Chondrocyte (in vitro differentiated cells): ENCODE data around the gene TOP2B. TPM values are rescaled to one million over a fixed set of nuclear protein-coding genes. Genes with fewer than 3 reads are reported as not detected.

ENCODE experiments used
- DNase-seq: peaks from one replicate; pipeline ENCODE4 v3.0.0; 2021; ENCODE audit warnings: mixed read lengths, low spot score
- H3K27ac Mint-ChIP-seq: one replicate; pipeline ENCODE4 v1.8.0; 2021; ENCODE audit warnings: mild to moderate bottlenecking, moderate library complexity, mixed read lengths; ENCODE audit not compliant: unreplicated experiment
- H3K27me3 Mint-ChIP-seq: 2 replicates; pipeline ENCODE4 v1.8.0; 2021; ENCODE audit warnings: low read depth, mixed read lengths
- H3K36me3 Mint-ChIP-seq: 2 replicates; pipeline ENCODE4 v1.8.0; 2021; ENCODE audit warnings: low read depth, mixed read lengths
- H3K4me1 Mint-ChIP-seq: 2 replicates; pipeline ENCODE4 v1.8.0; 2021; ENCODE audit warnings: low read depth, mild to moderate bottlenecking, mixed read lengths
- H3K4me3 Mint-ChIP-seq: one replicate; pipeline ENCODE4 v1.8.0; 2021; ENCODE audit warnings: mild to moderate bottlenecking, moderate library complexity, mixed read lengths; ENCODE audit not compliant: unreplicated experiment
- H3K9me3 Mint-ChIP-seq: 2 replicates; pipeline ENCODE4 v1.8.0; 2021; ENCODE audit warnings: low read depth, mixed read lengths
- total RNA-seq: library from RNA; stranded (reverse); gene quantifications from 3 replicates; pipeline ENCODE4 v1.2.1, GENCODE V29; 2021
- TF ChIP-seq, protein P1 (sequence below): fragments of 200-600 bp; sonication (generic); IDR thresholded peaks from 2 replicates; pipeline ENCODE4 v1.5.0; 2021; ENCODE audit warnings: antibody characterized with exemption, mild to moderate bottlenecking, moderate library complexity

TOP2B gene
- total RNA-seq, 1 donor from 2014 or later: 80.9 TPM

DNA sequence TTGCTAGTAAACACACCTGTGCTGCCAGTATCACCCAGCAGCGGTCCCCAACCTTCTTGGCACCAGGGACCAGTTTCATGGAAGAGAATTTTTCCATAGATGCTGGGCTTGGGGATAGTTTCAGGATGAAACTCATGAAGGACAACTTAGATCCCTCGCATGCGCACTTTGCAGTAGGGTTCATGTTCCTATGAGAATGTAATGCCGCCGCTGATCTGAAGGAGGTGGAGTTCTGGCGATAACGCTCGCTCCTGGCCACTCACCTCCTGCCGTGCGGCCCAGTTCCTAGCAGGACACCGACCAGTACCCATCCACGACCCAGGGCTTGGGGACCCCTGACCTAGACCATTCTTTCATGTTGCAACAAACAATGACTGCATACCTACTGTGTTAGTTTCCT lies 89.7 kb downstream of the TOP2B start:
- H3K4me1 Mint-ChIP-seq: peaks cover 41% of the 10 kb centered on the region
- no peak overlapping the region for H3K4me3 Mint-ChIP-seq
- peaks cover 1% of the 10 kb centered on the region for H3K36me3 Mint-ChIP-seq
- DNase-seq: no peak
- H3K27me3 Mint-ChIP-seq: no peaks in the 10 kb centered on the region
- TF ChIP-seq, protein P1, sequence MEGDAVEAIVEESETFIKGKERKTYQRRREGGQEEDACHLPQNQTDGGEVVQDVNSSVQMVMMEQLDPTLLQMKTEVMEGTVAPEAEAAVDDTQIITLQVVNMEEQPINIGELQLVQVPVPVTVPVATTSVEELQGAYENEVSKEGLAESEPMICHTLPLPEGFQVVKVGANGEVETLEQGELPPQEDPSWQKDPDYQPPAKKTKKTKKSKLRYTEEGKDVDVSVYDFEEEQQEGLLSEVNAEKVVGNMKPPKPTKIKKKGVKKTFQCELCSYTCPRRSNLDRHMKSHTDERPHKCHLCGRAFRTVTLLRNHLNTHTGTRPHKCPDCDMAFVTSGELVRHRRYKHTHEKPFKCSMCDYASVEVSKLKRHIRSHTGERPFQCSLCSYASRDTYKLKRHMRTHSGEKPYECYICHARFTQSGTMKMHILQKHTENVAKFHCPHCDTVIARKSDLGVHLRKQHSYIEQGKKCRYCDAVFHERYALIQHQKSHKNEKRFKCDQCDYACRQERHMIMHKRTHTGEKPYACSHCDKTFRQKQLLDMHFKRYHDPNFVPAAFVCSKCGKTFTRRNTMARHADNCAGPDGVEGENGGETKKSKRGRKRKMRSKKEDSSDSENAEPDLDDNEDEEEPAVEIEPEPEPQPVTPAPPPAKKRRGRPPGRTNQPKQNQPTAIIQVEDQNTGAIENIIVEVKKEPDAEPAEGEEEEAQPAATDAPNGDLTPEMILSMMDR: no peak
- no peaks in the 10 kb centered on the region for H3K9me3 Mint-ChIP-seq
- H3K27ac Mint-ChIP-seq: no peak overlapping the region

DNA sequence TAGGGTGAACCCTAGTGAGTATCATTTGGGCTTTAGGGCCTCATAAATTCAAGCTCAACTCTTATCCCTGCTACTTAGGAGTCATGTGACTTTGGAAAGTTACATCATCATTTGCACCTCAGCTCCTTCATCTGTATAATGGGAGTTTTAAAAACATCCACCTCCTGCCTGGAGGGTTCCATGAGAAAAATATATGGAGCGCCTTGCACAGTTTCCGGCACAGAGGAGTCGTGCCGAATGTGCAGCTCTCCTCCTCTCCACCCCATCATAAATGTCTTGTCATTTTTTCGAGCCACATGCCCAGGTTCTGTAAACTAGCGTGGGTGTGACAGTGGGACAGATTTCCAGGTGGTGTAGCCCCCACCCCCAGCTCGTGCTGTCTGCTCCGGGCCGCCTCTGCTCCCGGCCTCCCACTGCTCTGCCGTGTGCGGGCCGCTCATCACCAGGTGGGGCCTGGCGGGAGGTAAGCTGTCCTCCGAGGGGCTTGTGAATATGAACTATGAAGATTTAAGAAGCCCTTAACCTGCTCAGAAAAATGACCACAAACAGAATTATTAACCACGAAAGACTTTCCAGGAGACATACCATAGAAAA lies 90.4 kb downstream of the TOP2B start:
- Mint-ChIP-seq H3K4me1 (peaks cover 48% of the 10 kb centered on the region), H3K27me3 (no peaks in the 10 kb centered on the region), H3K27ac (peak overlapping the region; percentile 60), H3K9me3 (no peaks in the 10 kb centered on the region), H3K36me3 (peaks cover 1% of the 10 kb centered on the region), H3K4me3 (no peak overlapping the region)
- DNase-seq: no peak
- TF ChIP-seq, protein P1: no peak

DNA sequence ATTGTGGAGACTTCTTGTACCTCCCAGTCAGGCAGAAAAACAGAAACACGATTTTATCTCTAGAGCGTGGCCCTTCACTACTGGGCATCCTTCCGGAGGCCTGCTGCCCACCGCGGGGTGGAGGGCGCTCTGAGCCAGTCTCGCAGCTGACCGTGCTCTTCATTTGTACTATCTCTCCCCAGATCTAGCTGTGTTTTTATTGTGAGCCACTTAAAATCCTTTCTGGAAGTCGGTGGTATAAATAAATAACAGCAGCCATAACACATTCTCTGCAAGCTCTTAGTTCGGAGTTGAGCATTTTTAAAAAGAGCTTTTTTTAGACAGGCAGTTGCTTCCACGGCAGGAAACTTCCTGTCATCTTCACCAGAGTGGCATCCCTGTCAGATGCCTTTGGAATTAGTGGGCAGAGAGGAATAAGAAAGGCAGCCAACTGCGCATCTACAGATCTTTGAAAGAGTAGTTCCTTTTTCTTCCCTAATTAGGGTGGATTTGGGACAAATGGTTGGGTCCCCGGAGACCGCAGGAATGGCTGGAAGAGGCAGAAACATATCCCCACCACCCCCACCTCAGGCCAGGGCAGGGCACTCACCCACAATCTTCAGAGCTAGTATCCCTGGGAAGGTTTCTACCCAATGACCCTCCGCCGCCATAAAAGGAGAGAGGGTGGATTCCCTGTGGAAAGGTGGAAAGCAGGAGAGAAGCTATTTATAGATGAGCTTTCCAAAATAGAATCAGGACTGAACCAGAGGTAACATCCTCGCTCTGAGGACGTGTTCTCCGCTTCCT lies 91.1 kb downstream of the TOP2B start:
- TF ChIP-seq, protein P1: peak; percentile 2
- Mint-ChIP-seq H3K9me3 (no peaks in the 10 kb centered on the region), H3K27me3 (no peaks in the 10 kb centered on the region), H3K36me3 (peaks cover 1% of the 10 kb centered on the region), H3K27ac (peak overlapping the region; percentile 92), H3K4me3 (peak overlapping the region; percentile 20), H3K4me1 (peaks cover 54% of the 10 kb centered on the region)
- DNase-seq: no peak

DNA sequence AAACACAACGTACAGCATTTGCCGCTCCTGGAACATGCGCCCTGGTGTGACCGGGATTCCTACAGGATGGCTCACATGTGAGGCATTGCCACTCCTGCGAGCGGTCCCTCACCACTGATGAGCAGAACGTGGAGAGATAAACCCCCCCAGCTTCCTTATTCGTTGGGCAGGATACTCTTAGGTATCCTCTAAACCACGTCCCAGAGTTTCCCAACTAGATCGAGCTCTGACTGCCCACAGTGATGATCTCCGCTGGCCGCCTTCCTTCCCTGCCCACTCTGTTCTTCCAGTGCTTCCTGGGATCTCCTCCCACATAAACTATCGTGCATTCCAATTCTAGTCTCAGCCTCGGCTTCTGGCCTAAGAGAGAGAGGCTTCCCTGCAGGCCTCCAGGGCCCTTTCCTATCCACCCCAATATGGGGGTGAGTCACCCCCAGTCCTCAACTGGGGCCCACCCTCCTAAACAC lies 91.8 kb downstream of the TOP2B start:
- H3K27me3 Mint-ChIP-seq: no peaks in the 10 kb centered on the region

DNA sequence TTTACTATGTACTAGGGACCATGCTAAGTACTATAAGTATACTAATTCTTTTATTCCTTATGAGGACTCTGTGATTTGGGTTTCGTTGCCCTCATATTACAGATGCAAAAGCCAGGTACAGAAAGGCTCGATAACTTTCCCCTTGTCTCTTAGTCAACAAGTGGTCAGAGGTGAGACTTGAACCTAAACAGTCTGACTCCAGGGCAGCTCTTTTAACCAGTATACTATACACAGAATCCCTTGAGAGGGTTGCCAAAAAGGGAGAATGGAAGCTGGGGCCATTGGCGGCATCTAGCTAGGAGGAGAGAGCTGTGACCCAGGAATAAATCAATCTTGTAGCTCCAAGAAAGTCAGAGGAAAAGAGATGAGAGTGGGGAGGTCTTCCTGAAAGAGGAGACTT lies 92.4 kb downstream of the TOP2B start:
- TF ChIP-seq, protein P1: no peak
- H3K4me1 Mint-ChIP-seq: peaks cover 55% of the 10 kb centered on the region
- peaks cover 1% of the 10 kb centered on the region for H3K36me3 Mint-ChIP-seq
- H3K27me3 Mint-ChIP-seq: no peaks in the 10 kb centered on the region
- peak overlapping the region; percentile 92 for H3K27ac Mint-ChIP-seq
- H3K9me3 Mint-ChIP-seq: no peaks in the 10 kb centered on the region
- no peak for DNase-seq
- no peak overlapping the region for H3K4me3 Mint-ChIP-seq

More for the DNA sequence above, 91.8 kb downstream of the TOP2B start:
- Mint-ChIP-seq H3K9me3 (no peaks in the 10 kb centered on the region), H3K27ac (peak overlapping the region; percentile 92), H3K36me3 (peaks cover 1% of the 10 kb centered on the region), H3K4me3 (peak overlapping the region; percentile 20), H3K4me1 (peaks cover 55% of the 10 kb centered on the region)
- TF ChIP-seq, protein P1: no peak
- no peak for DNase-seq
